H1 (cell line): ENCODE data around the gene ADCY5. TPM values are rescaled to one million over a fixed set of nuclear protein-coding genes. Genes with fewer than 3 reads are reported as not detected.

ENCODE experiments used
- CTCF ChIA-PET: fragments of 300-600 bp; sonication (Branson Sonifier 250); formaldehyde crosslinking; loops from one replicate; lab custom pipeline; 2021; ENCODE audit not compliant: partially characterized antibody; lab: Charles Lee
- POLR2A ChIA-PET: fragments of 300-600 bp; sonication (Branson Sonifier 250); formaldehyde crosslinking; loops from one replicate; lab custom pipeline; 2021; ENCODE audit warnings: inconsistent platforms; ENCODE audit not compliant: partially characterized antibody; lab: Charles Lee
- DNase-seq, 2 experiments: peaks; one replicate each; pipeline versions ENCODE4 v3.0.0 to v3.0.0-alpha.2; 2010 to 2022; ENCODE audit warnings: low spot score in 2 of 2, low read depth in 1 of 2, mixed read lengths in 1 of 2
- FAIRE-seq: peaks from 2 replicates; lab custom pipeline; 2011; peaks lifted over from hg19 to GRCh38; lab: Jason Lieb, UNC
- H2AFZ ChIP-seq: 2 replicates; pipeline ENCODE4 v1.8.1; 2012; ENCODE audit warnings: low read length, inconsistent platforms
- H2AK5ac ChIP-seq: 2 replicates; pipeline ENCODE4 v1.6.1; 2013; ENCODE audit warnings: low read depth, low read length
- H2BK120ac ChIP-seq: replicated peaks from 2 replicates; pipeline ENCODE3; 2013; ENCODE audit warnings: low read depth, low read length, inconsistent platforms
- H2BK12ac ChIP-seq: 2 replicates; pipeline ENCODE4 v1.6.1; 2013; ENCODE audit warnings: low read depth, low read length
- H2BK15ac ChIP-seq: 2 replicates; pipeline ENCODE4 v1.6.1; 2013; ENCODE audit warnings: low read length
- H2BK20ac ChIP-seq: 2 replicates; pipeline ENCODE4 v1.6.1; 2013; ENCODE audit warnings: low read length
- H2BK5ac ChIP-seq: 2 replicates; pipeline ENCODE4 v1.6.1; 2013; ENCODE audit warnings: low read depth, low read length
- H3K14ac ChIP-seq: 2 replicates; pipeline ENCODE4 v1.6.1; 2013; ENCODE audit warnings: inconsistent platforms; ENCODE audit not compliant: insufficient read length
- H3K18ac ChIP-seq: 2 replicates; pipeline ENCODE4 v1.6.1; 2013; ENCODE audit warnings: low read length; ENCODE audit errors: extremely low read depth
- H3K23ac ChIP-seq: 2 replicates; pipeline ENCODE4 v1.6.1; 2013; ENCODE audit warnings: inconsistent platforms; ENCODE audit not compliant: insufficient read length
- H3K23me2 ChIP-seq: 2 replicates; pipeline ENCODE4 v1.6.1; 2013; ENCODE audit warnings: low read depth, low read length
- H3K27ac ChIP-seq: 2 replicates; pipeline ENCODE4 v1.6.1; 2011; ENCODE audit warnings: low read depth, low read length, inconsistent platforms
- H3K27me3 ChIP-seq, 4 experiments: replicated peaks in 1 of 4; 1 replicate in 1 of 4; 2 replicates in 3 of 4; pipeline versions ENCODE4 v1.6.1 to v1.8.1; 2011 to 2013; ENCODE audit warnings: low read length in 3 of 4, mild to moderate bottlenecking in 3 of 4, inconsistent platforms in 2 of 4, mixed read lengths in 2 of 4, moderate library complexity in 1 of 4; ENCODE audit not compliant: control insufficient read depth in 3 of 4, insufficient read depth in 3 of 4; ENCODE audit errors: extremely low read depth in 1 of 4
- H3K36me3 ChIP-seq, 4 experiments: 2 replicates each; pipeline versions ENCODE4 v1.6.1 to v1.8.1; 2011 to 2013; ENCODE audit warnings: mild to moderate bottlenecking in 4 of 4, low read length in 3 of 4, moderate library complexity in 2 of 4, control low read depth in 1 of 4, inconsistent platforms in 1 of 4; ENCODE audit not compliant: insufficient read depth in 4 of 4, control insufficient read depth in 2 of 4
- H3K4ac ChIP-seq: replicated peaks from 2 replicates; pipeline ENCODE3; 2013; ENCODE audit warnings: low read length, low read depth, mixed read lengths, inconsistent platforms; ENCODE audit not compliant: insufficient read length
- H3K4me1 ChIP-seq, 4 experiments: replicated peaks in 1 of 4; 1 replicate in 1 of 4; 2 replicates in 3 of 4; pipeline versions ENCODE4 v1.6.1 to v1.8.1; 2011 to 2013; ENCODE audit warnings: low read length in 3 of 4, inconsistent platforms in 2 of 4, mixed read lengths in 1 of 4; ENCODE audit not compliant: insufficient read depth in 4 of 4, control insufficient read depth in 3 of 4
- H3K4me2 ChIP-seq, 2 experiments: 2 replicates each; pipeline versions ENCODE4 v1.6.1 to v1.8.1; 2011 to 2013; ENCODE audit warnings: low read depth in 2 of 2, low read length in 2 of 2, control low read depth in 1 of 2, inconsistent platforms in 1 of 2, mild to moderate bottlenecking in 1 of 2; ENCODE audit not compliant: insufficient read depth in 1 of 2
- H3K4me3 ChIP-seq, 4 experiments: fragments of 200-600, 300-600 bp in 1 of 4; sonication (generic), shearing (Covaris generic), sonication (Bioruptor Twin) in 1 of 4; 2 replicates each; pipeline versions ENCODE4 v1.5.1 to v1.8.1; 2011 to 2016; ENCODE audit warnings: low read length in 4 of 4, low read depth in 3 of 4, control low read depth in 2 of 4, inconsistent platforms in 2 of 4, mild to moderate bottlenecking in 2 of 4, mixed read lengths in 1 of 4, moderate library complexity in 1 of 4; ENCODE audit not compliant: insufficient read depth in 2 of 4; ENCODE audit errors: extremely low read depth in 1 of 4
- H3K56ac ChIP-seq: replicated peaks from 2 replicates; pipeline ENCODE3; 2013; ENCODE audit warnings: low read depth, mild to moderate bottlenecking, mixed read lengths, low read length, inconsistent platforms; ENCODE audit not compliant: insufficient read length
- H3K79me1 ChIP-seq: 2 replicates; pipeline ENCODE4 v1.6.1; 2013; ENCODE audit warnings: low read depth, low read length, control low read depth
- H3K79me2 ChIP-seq, 2 experiments: 2 replicates each; pipeline versions ENCODE4 v1.6.1 to v1.8.1; 2012 to 2013; ENCODE audit warnings: low read length in 2 of 2, mild to moderate bottlenecking in 2 of 2, inconsistent platforms in 1 of 2; ENCODE audit not compliant: insufficient read depth in 2 of 2, control insufficient read depth in 1 of 2
- H3K9ac ChIP-seq, 4 experiments: replicated peaks in 1 of 4; 1 replicate in 1 of 4; 2 replicates in 3 of 4; pipeline versions ENCODE4 v1.6.1 to v1.8.1; 2011 to 2013; ENCODE audit warnings: low read depth in 3 of 4, low read length in 3 of 4, control low read depth in 2 of 4, mild to moderate bottlenecking in 2 of 4, moderate library complexity in 2 of 4, inconsistent platforms in 1 of 4; ENCODE audit errors: extremely low read depth in 1 of 4
- H3K9me3 ChIP-seq, 2 experiments: 2 replicates each; pipeline versions ENCODE4 v1.6.1 to v1.8.1; 2012 to 2013; ENCODE audit warnings: mild to moderate bottlenecking in 2 of 2, moderate library complexity in 2 of 2, control low read depth in 1 of 2, inconsistent platforms in 1 of 2, low read depth in 1 of 2, low read length in 1 of 2, mixed read lengths in 1 of 2; ENCODE audit not compliant: insufficient read depth in 2 of 2
- H4K20me1 ChIP-seq, 2 experiments: replicated peaks in 1 of 2; 2 replicates each; pipeline versions ENCODE3 to v1.8.1; 2011 to 2013; ENCODE audit warnings: inconsistent platforms in 2 of 2, low read length in 2 of 2, mild to moderate bottlenecking in 1 of 2; ENCODE audit not compliant: insufficient read depth in 2 of 2, control insufficient read depth in 1 of 2
- H4K5ac ChIP-seq: 2 replicates; pipeline ENCODE4 v1.6.1; 2013; ENCODE audit warnings: low read length, low read depth, mixed read lengths, inconsistent platforms; ENCODE audit not compliant: insufficient read length
- H4K8ac ChIP-seq: 2 replicates; pipeline ENCODE4 v1.8.0; 2013; ENCODE audit warnings: mild to moderate bottlenecking, moderate library complexity, low read length, inconsistent platforms; ENCODE audit not compliant: insufficient read depth; ENCODE audit errors: extremely low read depth
- H4K91ac ChIP-seq: replicated peaks from 2 replicates; pipeline ENCODE3; 2013; ENCODE audit warnings: low read length, mixed read lengths, inconsistent platforms; ENCODE audit not compliant: insufficient read length
- EZH2 ChIP-seq: fragments of 200-600 bp; sonication (generic); IDR thresholded peaks from 2 replicates; pipeline ENCODE4 v1.7.1; 2012; ENCODE audit warnings: low read depth, mild to moderate bottlenecking, moderate library complexity, low read length, inconsistent platforms; ENCODE audit not compliant: severe bottlenecking
- FOSL1 ChIP-seq: IDR thresholded peaks from 2 replicates; pipeline ENCODE4 v1.6.1; 2011; ENCODE audit warnings: mild to moderate bottlenecking, low read depth, low read length, moderate library complexity; ENCODE audit not compliant: insufficient read depth
- HDAC2 ChIP-seq, 2 experiments: fragments of 300-600 bp in 1 of 2; sonication (generic) in 1 of 2; IDR thresholded peaks; 2 replicates each; pipeline ENCODE4 v1.6.1; 2011 to 2012; ENCODE audit warnings: low read depth in 2 of 2, low read length in 2 of 2, mild to moderate bottlenecking in 2 of 2, moderate library complexity in 2 of 2, borderline replicate concordance in 1 of 2, inconsistent platforms in 1 of 2
- WGBS, 2 experiments: shearing (Covaris generic) in 1 of 2; methylation state at CpG; one replicate each; pipeline versions ENCODE4 v1.1.6 to v1.1.7; 2013 to 2015; ENCODE audit warnings: low lambda C conversion rate in 2 of 2, mixed read lengths in 2 of 2, inconsistent platforms in 1 of 2, low coverage in 1 of 2, missing lambda C conversion rate in 1 of 2; ENCODE audit not compliant: insufficient replicate concordance in 2 of 2, insufficient coverage in 1 of 2, insufficient read length in 1 of 2; ENCODE audit errors: extremely low coverage in 1 of 2, missing lambda C conversion rate in 1 of 2; 5-methylcytosine and 5-hydroxymethylcytosine counted together
- polyA plus RNA-seq, 7 experiments: library from polyadenylated mRNA; depleted of rRNA in 3 of 7; stranded (reverse) in 5 of 7; unstranded in 2 of 7; fragments of >200 nt in 5 of 7; fragments of 200-250 nt in 2 of 7; gene quantifications; 1 replicate in 5 of 7; 2 replicates in 1 of 7; 4 replicates in 1 of 7; pipeline versions ENCODE4 v1.2.1 to v1.2.3, GENCODE V29; 2011 to 2013; ENCODE audit warnings: missing spikeins in 2 of 7, mixed read lengths in 2 of 7
- total RNA-seq: library from RNA; stranded (reverse); fragmentation: NEBNext Ultra II Directional; extraction: Animal tissue kit (Norgen Biotek cat#: 25700); gene quantifications from 2 replicates; pipeline ENCODE4 v1.2.1, GENCODE V29; 2021

The ADCY5 gene
- total and polyA plus RNA-seq, 2 of the 8 experiments (the other 6 are each of a cell fraction or from before 2014, with no cell fraction given) = 18.9 to 40.8 TPM

DNA sequence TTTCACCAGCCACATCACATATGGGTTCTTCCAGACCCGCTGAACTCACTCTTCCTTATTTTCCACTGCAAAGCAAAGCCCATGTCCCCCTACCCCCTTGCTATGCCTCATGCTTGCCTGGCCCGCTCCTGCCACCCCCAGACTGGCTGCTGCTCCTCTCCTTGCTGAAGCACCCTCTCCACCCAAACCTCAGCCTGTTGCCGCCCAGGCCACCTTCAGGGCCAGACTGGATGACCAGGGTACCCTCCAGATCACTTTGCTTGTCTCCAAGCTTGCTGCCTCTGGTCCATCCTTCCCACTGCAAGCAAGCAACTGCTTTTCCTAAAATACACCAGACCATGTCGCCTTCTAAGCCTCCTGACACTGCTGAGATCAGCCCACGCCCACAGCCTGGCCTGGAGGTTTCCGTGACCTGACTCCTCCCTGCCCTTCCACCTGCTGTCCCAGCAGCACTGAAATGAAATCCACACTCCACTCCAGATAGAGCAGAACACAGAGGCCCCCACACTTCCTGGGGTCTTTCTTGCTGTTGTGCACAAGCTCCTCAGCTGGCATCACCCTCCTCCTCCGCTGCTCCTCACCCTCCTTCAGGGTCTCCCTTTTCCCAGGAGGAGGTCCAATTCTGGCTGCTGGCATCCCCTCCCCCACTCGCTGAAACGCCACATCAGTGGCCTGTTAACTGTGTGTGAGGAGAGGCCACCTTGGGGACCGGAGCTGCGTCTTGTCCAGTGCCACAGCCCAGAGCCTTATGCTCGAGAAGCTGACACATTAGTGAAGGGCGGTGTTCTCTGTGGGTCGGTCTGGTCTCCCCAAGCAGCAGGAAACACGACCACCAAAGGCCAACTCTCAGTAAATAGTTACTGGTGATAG lies 99.1 kb downstream of the ADCY5 start:
- H3K14ac ChIP-seq = no peak overlapping the region
- peaks cover 0 to 2% of the 10 kb centered on the region in 2 experiments for H4K20me1 ChIP-seq
- no peak overlapping the region for H2AFZ ChIP-seq
- no peak for DNase-seq
- no peak overlapping the region; a peak in 1 of 7 replicates for H3K9ac ChIP-seq
- no peak overlapping the region for H2AK5ac ChIP-seq
- no peaks in the 10 kb centered on the region for H3K79me2 ChIP-seq
- H3K56ac ChIP-seq = no peak overlapping the region
- no peak overlapping the region for H2BK20ac ChIP-seq
- no peak overlapping the region for H4K5ac ChIP-seq
- H3K79me1 ChIP-seq = no peaks in the 10 kb centered on the region
- H3K27ac ChIP-seq = no peak overlapping the region
- H3K9me3 ChIP-seq = no peaks in the 10 kb centered on the region
- peaks cover 2 to 17% (median 10%) of the 10 kb centered on the region in 4 experiments for H3K4me1 ChIP-seq
- no peak overlapping the region for H3K23ac ChIP-seq
- H2BK15ac ChIP-seq = peak overlapping the region; percentile 68; the same call in 1 of the 2 replicates
- H3K23me2 ChIP-seq = no peaks in the 10 kb centered on the region
- H3K18ac ChIP-seq = no peak overlapping the region; the same call in 1 of the 2 replicates
- no peak overlapping the region for H3K4me3 ChIP-seq
- no peak overlapping the region for H2BK120ac ChIP-seq
- no peaks in the 10 kb centered on the region for H3K36me3 ChIP-seq
- no peak for FAIRE-seq
- H4K8ac ChIP-seq = 0 out of 2 replicates have a peak overlapping the region, but pooled peaks have one; percentile 69
- no peak overlapping the region for H4K91ac ChIP-seq
- peak overlapping the region; percentile 33; the same call in 1 of the 2 replicates for H2BK12ac ChIP-seq
- CTCF ChIA-PET = interaction anchor here (1.1 to 5.7 kb wide), 8 partner anchors 10 to 60 kb away, joined by 3 to 34 read pairs (median 15); no protein-coding TSS in a partner anchor
- WGBS, 2 experiments = 91% methylated on average over 14 of the region's 15 CpGs; no CpG with 5 or more reads in 1 of the 2 experiments
- H3K27me3 ChIP-seq = no peaks in the 10 kb centered on the region
- no peak overlapping the region for H3K4ac ChIP-seq
- POLR2A ChIA-PET = interaction anchor here (1.5 kb wide), 1 partner anchor 11 kb away, joined by 3 read pairs; no protein-coding TSS in a partner anchor
- H3K4me2 ChIP-seq = no peak overlapping the region
- H2BK5ac ChIP-seq = no peak overlapping the region
- TF ChIP-seq EZH2 = no peak
- TF ChIP-seq FOSL1 = no peak
- no peak for TF ChIP-seq HDAC2 (IDR thresholded peaks at IDR 0.05; ENCODE audit: borderline replicate concordance in 1 of 2, low read depth in 2 of 2, low read length in 2 of 2)
